Right lung (tissue), 5 donors: ENCODE data around the gene LAMB1. TPM values are rescaled to one million over a fixed set of nuclear protein-coding genes. Genes with fewer than 3 reads are reported as not detected.

Source experiments
- DNase-seq, 2 donors: peaks; one replicate each; pipeline ENCODE4 v3.0.0-alpha.2; 2013
- polyA plus RNA-seq, 5 donors: library from polyadenylated mRNA; unstranded; fragments of 120-200 nt; gene quantifications; one replicate each; pipeline versions ENCODE4 v1.2.1 to v1.2.3, GENCODE V29; 2013; ENCODE audit warnings: inconsistent platforms in 1 of 5, low replicate concordance in 1 of 5; ENCODE audit not compliant: insufficient read length in 5 of 5, insufficient read depth in 1 of 5

The LAMB1 gene
- polyA plus RNA-seq, 5 donors: 434 to 575 (median 522) TPM

DNA sequence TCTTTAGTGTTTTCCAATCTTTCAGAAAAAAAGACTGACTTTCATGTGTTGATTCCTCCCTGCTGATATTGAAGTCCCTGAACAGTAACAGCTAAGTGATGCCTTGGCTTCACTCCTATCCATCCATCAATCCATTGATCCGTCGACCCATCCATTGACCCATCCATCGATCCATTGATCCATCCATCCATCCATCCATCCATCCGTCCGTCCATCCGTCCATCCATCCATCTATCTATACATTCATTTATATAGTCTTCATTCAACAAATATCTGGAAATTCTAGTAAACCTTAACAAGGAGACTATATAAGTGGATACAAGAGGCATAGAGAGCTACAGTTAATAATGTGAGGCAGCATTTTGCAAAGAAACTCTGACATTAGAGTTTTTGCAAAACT, 21.6 kb upstream of the LAMB1 start:
- DNase-seq: no peak

DNA sequence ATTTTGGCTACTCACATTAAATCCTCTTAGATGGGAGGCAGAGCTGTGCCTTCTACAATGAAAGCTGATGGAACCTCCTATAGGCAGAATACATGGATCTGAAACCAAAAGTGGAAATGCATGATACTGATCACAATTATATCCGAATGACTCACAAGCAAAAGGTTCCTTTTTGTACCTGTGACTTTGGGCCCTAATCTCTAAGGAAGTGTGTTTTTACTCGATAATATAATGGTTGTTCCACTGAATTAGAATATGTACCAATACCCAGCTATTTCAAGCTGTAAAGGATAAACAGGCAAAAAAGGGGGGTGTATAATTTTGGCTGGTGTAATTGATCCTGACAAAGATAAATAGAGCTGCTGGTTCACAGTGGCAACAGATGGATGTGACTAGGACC, 17.6 kb upstream of the LAMB1 start:
- DNase-seq: no peak

DNA sequence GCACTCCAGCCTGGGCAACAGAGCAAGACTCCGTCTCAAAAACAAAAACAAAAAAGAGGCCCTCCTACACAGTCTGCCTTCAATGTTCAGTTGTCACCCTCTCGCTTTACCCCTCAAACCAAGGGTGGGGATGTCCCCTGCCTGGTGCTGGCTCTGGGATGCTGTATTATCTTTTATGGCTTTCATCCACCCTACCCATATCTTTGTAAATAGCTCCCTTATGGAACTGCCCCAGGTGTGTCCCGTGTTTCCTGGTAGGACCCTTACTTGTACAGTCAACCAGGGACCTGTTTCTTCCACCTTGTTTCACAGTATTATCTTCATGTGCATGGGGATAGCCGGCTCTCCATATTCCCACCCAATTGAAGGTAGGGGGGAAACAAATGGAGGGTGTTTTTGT, 15.7 kb upstream of the LAMB1 start:
- no peak for DNase-seq

DNA sequence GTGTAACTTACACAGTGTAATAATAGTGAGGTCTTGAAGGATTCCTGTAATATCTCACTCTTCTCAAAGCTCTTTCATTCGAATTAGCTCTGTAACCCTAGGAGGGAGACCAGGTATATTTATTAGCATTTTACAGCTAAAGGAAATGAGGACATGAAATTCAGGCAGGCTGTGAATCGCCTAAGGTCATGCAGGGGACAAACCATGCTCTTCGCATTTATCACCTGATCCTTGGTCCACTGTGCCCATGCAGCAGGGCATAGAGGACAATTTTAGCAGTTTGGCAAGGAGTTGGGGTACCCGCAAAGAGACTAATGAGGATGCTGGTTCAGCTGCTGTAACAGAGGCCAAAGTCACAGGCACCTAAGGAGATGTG, 14.8 kb upstream of the LAMB1 start:
- DNase-seq: no peak

DNA sequence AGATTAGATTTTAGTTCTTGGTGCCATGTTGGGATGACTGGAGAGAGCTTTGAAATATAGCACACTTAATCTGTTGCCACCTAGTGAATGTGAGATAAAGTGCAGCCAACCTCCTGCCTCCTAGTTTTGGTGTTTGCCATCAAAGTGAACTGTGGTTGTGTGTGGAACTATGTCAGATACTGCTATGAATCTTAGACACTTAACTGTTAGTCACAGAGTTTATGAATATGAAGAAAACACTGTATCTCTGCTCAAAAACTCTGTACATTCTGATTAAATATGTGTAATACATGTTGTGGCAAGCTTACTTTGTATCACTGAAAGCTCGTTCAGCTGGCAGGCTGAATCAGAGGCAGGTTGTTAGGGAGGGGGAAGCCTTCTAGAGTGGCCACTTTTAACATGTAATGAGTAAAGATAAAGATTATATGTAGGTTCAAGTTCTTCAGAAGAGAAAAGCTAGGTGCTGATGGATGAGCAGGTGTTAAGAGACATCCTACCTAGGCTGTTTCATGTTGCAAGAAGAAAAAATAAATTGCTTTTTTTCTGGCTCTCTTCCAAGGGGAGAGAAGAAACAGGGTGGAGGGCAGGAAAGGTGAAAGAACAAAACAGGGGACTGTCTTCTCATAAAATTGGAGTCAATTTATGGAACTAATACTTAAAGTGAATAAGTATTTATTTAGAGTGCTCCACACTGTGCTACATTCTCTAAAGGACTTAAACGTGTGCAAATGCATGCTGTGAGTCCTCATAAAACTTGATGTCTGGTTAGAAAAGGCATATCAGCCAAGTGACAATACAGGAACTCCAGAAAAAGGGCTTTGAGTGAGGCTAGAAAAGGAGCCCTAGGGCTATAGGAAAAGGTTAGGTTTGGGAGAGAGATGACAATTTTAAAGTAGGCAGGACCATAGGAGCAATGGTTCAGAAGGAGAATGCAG, 14.1 kb upstream of the LAMB1 start:
- no peak for DNase-seq

DNA sequence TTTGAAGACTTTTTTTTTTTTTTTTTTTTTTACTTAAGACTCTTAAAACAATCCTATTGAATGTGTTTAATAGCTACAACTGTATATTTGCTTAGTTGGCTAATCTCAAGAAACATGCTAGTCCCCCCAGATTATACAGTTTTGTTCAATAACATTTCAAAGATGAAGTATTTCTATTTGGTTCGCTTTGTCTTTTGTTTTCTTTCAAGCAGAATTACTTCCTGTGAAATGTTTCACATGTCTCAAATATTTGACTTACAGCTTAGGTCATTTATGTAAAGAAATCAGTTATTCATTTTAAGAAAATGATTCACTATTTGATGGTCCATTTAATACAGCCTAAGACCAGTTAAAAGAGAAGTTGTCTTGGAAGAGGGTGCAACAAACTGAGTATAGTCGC, 12.8 kb upstream of the LAMB1 start:
- no peak for DNase-seq

DNA sequence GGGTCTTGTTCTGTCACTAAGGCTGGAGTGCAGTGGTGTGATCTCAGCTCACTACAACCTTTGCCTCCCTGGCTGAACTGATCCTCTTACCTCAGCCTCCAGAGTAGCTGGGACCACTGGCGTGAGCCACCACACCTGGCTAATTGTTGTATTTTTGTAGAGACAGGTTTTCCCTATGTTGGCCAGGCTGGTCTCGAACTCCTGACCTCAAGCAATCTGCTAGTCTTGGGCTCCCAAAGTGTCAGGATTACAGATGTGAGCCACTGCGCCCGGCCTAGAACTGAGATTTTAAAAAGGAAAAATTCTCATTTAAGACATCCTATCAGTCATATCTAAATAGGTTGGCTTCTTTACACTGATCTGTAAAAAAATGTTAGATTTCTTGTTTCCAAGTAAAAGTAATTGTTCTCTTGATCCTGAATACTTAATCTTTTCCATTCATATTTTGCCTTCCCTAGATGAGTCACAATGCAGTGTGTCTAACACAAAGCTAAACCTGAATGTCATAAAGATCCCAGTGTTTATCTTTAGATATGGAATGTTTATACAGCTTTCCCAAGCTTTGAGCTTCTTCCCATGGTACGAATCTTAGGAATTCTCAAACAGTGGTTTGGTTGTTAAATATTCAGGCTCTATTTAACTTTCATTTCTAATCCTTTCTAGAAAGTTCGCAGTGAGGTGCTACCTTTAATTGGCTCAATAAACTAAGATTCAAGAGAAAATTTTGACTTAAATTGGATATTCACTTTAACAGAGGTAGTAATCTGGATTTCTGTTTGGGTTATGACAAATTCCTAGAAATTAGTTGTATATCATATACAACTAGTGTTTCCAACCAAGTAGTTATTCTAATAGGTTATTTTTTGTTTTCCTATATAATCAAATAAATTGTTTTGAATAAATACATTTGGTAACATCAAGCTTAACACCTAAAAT, 12.1 kb upstream of the LAMB1 start:
- DNase-seq: no peak

DNA sequence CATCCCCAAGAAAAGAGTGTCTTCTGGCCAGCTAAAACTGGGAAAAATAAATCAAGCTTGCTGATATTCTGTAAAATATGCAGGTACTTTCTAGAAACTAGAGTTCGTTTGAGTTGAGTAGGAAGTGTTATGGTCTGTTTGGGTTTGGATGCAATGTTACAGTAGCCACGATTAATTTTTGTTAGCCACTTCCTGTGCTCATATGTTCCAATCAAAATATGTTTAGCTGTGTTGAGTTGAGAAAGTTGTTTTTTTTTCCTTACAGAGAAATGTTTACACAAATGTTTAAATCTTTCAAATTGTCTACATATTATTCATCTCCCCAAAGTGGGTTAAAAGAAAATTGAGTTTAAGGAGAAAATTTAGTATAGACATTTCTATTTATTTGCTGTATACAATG, 11.3 kb upstream of the LAMB1 start:
- no peak for DNase-seq

DNA sequence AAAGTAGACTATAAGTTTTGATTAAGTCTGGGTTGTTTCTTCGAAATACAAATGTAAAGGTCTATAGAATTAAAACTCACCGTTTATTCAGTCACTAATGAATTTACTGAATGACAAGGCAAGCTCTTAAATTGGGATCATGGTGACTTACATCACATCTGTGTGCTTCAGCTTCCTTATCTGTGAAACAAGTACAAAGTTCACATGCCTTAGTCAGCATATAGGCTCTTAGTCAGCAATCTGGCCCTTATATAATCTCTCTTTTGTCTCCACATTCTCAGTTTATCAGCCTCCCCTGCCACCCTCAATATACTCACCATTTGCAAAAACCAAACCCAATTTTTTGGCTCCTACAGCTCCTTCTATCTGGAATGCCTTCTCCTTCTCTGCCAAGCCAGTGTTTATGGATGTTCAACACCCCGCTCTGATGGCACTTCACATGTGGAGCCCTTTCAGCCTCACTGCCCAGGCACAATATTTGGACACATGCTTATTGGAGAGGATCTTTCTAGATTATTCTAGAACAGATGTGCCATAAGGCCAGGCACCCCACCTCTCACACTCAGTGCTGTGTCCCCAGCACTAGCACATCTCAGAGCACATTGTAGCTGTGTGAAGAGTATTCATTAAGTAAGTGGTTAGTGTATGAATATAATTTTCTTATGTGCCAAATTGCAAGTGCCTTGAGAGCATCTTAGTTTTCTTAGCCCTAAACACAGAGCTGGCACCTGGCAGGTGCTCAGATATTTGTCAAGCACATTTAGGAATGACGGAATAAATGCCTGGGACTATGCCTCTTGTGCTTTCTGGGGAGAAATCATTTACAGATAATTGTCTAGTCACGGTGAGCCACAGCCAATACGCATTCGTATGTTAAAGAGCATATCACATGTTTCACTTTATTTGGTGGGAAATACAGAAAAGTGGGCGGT, 9.8 kb upstream of the LAMB1 start:
- DNase-seq: no peak

DNA sequence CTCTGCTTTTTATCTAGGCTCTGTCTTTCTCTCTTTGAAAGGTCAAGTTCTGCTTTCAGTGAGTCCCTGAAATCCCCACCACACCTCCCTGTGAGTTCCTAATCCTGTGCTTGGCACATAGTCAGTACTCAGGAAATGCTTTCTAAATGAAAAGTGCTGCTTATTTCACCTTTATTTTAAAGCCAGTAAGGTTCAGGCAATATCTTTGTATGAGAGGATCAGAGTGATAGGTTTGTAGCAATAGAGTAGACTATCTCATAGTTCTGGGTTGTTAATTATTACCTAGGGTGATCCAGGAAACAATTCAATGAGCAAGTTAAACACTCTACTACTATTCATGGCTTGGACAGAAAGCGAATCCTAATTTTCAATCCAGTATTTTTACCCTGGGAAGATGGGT, 7.4 kb upstream of the LAMB1 start:
- no peak for DNase-seq

DNA sequence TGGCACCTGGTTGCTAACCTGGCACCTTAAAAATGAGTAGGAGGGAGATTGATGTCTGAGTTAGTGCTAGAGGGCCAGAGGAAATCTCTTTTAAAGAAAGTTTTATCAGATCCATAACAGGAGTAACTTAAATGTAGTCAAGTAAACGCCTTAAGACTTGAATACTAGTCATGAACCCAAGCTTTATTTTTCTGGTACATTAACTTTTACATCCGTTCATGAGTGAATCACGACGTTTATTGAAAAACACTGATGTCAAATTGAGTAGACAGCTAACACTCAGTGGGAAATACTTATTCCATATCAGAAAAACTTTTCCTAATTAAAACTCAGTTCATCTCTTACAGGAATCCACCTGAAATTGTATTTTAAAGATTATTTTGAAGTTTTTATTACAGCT, 6.9 kb upstream of the LAMB1 start:
- no peak for DNase-seq

DNA sequence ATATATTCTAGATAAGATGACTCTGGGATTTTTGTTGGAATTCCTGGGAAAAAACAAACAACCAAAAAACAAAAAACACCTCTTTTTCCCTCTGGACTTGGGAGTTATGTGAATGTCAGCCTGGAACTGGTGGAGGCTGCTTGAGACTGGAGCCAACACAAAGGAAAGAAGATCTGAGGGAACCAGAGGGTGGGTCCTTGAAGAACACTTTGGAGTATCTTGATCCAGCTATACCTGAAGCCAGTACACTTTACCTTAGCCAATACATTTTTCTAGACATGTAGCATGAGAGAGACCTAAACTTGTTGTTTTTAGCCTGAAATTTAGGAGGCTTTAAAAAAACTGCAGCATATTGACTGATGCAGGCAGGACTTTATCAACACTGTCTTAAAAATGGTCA, 5.9 kb upstream of the LAMB1 start:
- DNase-seq: no peak

DNA sequence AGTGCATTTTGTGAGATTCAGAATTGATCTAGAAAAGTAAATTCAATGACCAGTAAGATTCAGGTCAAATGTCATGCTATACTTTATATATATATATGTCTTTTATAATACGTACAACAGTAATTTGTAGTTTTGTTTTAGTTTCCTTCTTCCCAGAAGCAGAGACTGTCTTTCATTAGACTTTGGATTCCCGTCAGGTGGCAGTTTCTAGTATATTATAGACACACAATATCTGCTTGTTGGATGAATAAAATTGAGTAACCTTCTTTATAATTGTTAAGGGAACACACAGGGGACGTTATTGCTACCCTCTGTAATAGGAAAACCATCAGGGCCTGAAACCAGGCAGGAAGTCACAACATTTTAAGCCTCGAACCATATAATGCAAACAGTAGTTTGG, 5.3 kb upstream of the LAMB1 start:
- DNase-seq: no peak

DNA sequence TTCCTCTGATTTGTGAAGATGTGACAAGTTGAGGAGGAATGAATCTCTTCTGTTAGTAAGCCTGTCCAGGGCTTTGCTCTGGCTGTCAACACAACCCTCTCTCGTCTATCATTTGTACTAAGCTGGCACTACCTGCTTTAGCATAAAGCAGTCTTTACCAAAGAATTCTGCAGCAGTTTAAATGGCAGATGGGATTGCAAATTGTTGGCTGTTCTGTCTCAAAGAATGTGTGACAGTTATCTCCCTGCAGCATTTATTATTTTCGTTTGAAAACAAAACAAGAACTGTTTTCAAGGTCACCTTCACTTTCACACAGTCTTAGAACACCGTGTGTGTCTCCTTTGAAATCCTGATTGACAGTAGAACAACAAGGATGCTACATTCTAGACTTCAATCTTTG, 4.8 kb upstream of the LAMB1 start:
- DNase-seq: no peak

DNA sequence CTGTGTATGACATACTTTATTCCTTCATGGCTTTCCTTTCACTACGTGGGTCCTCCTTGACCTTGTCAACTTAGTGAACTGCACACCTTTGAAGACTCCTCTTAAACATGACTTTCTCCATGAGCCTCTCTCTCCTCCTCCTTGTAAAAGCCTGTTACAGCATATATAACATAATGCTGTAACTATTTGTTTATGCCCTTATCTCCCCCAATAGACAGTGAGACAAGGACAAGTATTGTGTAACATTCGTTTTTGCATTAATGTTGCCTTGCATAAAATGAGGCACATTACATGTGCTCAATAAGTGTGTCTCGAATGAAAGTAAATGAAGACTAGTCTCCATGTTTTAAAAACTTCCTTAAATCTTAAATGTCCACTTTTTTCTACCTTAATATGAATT, 4.3 kb upstream of the LAMB1 start:
- DNase-seq: peak in 1 of 2 donors; percentile 44

DNA sequence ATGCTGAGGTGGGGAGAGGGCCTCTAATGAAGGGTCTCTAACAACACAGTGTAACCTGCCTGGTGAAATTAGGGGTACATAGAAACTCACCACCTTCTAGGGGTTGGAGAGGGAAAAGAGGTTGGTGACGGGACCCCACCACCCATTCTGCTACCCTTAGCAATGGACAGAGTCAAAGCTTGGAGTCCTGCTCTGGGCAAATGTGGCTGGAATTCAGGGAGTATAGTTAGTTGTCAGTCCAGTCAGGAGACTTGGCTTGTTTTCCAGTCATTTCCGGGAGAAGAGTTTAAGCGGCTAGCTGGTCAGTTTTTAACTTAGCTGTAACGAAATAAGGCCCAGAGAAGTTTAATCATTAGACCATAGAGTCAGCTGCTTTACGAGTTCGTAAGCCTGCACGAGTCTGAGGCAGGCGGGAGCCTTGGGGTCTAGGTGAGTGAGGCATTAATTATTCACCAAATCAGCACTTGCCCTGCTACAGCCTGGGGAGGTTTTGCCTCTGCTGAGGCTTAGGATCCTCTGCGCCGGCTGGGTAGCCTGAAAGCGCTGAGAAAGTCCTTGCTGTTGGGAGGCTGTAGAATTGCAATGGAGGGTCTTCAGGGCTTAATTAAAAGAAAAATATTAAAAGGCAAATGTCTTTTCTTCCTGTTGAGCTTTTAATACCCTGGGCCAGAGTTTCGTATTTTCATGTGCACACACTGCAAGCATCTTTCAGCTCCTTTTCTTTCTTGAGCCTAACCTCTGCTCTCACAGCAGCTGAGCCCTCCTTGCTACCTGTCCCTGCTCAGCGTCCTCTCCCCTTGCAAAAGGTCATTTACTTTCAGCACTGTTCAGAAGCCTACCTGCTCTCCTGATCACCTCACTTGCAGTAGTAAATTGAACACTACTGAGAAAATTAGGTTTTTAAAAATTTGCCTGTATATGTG, 1.5 kb upstream of the LAMB1 start:
- peak in 1 of 2 donors; percentile 54 for DNase-seq

DNA sequence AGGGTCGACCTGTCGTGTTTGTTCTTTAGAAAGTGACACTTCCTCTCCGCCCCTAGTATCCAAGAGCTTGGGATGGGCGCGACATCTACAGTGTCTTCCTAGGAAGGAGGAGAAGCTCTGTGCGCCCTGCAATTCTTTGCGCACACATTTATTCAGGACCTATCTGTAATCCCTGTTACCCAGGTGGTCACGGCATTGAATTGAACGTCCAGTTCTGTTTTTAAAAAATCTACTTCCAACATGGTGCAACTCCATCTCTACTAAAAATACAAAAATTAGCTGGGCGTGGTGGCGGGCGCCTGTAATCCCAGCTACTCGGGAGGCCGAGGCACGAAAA, 606 bp upstream of the LAMB1 start:
- DNase-seq: no peak

DNA sequence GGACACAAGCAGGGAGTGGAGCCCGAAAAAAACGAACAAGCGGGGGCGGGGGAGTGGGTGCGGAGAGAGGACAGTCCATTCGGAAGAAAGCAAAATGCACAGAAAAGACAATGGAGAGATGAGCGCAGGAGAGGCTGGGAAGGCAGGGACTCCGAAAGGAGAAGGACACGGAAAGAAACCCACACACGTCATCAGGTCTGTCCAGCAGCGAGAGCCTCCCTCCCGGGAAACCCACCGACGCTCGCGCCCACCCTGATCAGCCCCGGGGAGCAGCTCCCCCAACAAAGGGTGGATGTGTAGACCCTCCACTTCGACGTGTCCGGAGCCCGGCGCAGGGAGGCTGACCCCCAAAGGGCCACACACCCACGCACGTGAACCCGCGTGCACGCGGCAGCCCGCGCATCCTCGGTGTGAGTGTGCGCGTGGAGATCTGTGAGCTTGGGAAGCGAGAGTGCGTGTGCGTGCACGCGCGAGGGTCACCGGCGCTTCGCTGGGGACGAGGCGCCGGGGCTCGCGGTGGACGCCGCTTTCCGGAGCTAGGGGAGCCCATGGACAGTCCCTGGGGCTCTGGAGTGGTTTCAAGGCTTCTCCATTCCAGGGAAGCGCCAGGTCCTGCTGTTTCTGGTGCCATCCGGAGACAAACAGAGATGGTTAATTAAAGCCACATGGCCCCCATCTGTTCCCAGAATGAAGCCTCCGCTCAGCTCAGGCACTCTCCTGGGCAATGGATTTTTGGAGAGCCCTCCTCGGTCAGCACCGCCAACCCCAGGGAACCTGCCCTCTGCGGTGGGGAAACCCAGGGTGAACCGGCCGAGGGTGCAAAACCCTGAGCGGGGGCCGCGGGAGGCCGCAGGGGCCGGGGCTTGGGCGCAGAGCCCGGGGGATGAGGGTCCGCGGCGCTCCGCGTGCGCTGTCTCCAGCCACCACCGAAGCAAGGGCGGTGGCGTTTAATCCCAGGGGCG, 916 bp downstream of the LAMB1 start:
- DNase-seq: no peak
